ENCODE results near the gene C9orf72. TPM values are rescaled to one million over a fixed set of nuclear protein-coding genes. Genes with fewer than 3 reads are reported as not detected.
"Not testable (repeated sequence)": the region's sequence is repeated elsewhere in the genome, so short reads cannot be mapped to it uniquely, and the experiment has no call there.

Gene C9orf72, protein sequence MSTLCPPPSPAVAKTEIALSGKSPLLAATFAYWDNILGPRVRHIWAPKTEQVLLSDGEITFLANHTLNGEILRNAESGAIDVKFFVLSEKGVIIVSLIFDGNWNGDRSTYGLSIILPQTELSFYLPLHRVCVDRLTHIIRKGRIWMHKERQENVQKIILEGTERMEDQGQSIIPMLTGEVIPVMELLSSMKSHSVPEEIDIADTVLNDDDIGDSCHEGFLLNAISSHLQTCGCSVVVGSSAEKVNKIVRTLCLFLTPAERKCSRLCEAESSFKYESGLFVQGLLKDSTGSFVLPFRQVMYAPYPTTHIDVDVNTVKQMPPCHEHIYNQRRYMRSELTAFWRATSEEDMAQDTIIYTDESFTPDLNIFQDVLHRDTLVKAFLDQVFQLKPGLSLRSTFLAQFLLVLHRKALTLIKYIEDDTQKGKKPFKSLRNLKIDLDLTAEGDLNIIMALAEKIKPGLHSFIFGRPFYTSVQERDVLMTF
- total RNA-seq, result 1 to 10 TPM; 4.2 to 7.0 (median 5.0) TPM

DNA sequence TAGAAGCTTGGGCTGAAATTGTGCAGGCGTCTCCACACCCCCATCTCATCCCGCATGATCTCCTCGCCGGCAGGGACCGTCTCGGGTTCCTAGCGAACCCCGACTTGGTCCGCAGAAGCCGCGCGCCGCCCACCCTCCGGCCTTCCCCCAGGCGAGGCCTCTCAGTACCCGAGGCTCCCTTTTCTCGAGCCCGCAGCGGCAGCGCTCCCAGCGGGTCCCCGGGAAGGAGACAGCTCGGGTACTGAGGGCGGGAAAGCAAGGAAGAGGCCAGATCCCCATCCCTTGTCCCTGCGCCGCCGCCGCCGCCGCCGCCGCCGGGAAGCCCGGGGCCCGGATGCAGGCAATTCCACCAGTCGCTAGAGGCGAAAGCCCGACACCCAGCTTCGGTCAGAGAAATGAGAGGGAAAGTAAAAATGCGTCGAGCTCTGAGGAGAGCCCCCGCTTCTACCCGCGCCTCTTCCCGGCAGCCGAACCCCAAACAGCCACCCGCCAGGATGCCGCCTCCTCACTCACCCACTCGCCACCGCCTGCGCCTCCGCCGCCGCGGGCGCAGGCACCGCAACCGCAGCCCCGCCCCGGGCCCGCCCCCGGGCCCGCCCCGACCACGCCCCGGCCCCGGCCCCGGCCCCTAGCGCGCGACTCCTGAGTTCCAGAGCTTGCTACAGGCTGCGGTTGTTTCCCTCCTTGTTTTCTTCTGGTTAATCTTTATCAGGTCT, at the start of gene C9orf72:
C9orf72 (minus strand) TSS at position 564 of the 716 bp plus-strand sequence. CDS start 6,361 bp downstream, outside the sequence.
- H3K27me3 Mint-ChIP-seq (ENCODE audit: low read depth), result no peaks in the 10 kb centered on the region
- peaks cover 31% of the 10 kb centered on the region for H3K4me1 Mint-ChIP-seq (ENCODE audit: low read depth)
- H3K4me3 Mint-ChIP-seq, result peak within 1 kb of the TSS; percentile 95
- ATAC-seq, result peak; percentile 64 to 70
- no peaks in the 10 kb centered on the region for H3K36me3 Mint-ChIP-seq (ENCODE audit: insufficient read depth)
- H3K9me3 Mint-ChIP-seq, result peaks cover 2% of the 10 kb centered on the region
- DNase-seq, result peak; percentile 88

DNA sequence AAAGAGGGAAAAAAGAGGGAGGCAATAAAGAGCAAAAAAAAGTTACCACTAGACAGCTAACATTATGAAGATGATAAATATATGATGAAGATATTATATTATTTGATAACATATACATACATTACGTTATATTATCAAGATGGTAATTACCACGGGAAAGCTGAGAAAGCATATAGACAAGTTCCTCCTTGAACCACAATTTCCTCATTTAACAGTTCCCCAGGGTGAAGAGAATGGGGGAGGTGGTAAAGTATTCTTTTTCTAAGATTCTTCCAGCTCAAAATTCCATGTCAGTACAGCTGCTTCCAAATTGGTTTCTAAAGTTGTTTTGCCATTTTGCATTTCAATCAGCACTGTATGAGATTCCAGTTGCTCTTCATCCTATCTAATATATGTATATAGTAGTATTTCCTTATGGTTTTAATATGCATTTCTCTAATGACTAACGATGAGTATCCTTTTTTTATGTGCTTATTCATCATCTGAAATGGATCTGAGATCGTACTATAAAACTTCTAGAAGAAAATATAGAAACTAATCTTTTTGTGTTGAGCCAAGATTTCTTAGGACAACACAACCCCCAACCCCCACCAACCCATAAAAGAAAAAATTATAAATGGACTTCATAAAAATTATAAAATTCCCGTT, 49.5 kb upstream of the C9orf72 start:
- peaks cover 8% of the 10 kb centered on the region for H3K27me3 Mint-ChIP-seq (ENCODE audit: low read depth)
- no peaks in the 10 kb centered on the region for H3K9me3 Mint-ChIP-seq
- no peaks in the 10 kb centered on the region for H3K36me3 Mint-ChIP-seq (ENCODE audit: insufficient read depth)
- no peaks in the 10 kb centered on the region for H3K4me1 Mint-ChIP-seq (ENCODE audit: low read depth)
- no peak overlapping the region for H3K4me3 Mint-ChIP-seq
- ATAC-seq (no peak), DNase-seq (no peak)

DNA sequence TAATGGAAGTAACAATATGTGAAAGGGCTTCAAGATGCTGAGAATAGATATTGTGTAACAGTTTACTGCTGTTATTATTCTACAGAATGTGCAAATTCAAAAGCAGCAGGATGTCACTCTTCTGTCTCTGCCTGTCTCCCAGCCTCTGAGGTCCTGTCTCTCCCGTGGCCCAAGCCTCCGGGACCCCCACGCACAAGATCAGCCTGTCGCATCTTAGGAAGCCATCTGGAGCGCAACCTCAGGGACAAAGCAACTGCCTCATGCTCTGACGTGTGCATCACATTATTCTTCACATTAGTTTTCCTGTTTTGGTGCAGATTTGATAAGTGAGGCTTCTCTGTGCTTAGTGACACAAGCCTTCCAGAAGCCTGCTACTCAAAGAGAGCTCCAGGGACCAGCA, 46.5 kb upstream of the C9orf72 start:
- Mint-ChIP-seq H3K9me3 (no peaks in the 10 kb centered on the region), H3K4me3 (no peak overlapping the region)
- DNase-seq, result no peak

DNA sequence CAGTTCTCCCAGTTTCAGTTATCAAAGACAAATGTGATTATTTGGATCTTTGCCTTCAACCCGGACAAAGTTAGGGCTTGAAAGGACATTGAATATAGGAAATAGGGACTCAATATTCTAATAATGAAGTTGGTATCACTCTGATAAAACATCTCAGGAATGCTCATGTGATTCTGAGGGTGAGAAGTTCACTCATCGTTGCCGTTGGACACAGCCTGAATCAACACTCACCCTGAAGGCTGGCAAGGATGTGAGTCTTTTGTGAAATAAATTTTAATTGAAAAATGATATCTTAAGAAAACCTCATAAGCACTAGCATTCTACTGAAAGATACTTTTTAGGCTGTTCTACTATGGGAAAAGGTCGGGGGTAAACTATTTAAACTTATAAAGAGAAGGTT, 44.8 kb upstream of the C9orf72 start:
- peaks cover 17% of the 10 kb centered on the region for H3K27me3 Mint-ChIP-seq (ENCODE audit: low read depth)
- no peaks in the 10 kb centered on the region for H3K4me1 Mint-ChIP-seq (ENCODE audit: low read depth)
- no peak overlapping the region for H3K4me3 Mint-ChIP-seq
- H3K9me3 Mint-ChIP-seq, result no peaks in the 10 kb centered on the region
- H3K36me3 Mint-ChIP-seq (ENCODE audit: insufficient read depth), result no peaks in the 10 kb centered on the region
- DNase-seq (no peak), ATAC-seq (no peak)

More for the DNA sequence above, 46.5 kb upstream of the C9orf72 start:
- no peak for ATAC-seq
- H3K27me3 Mint-ChIP-seq (ENCODE audit: low read depth), result peaks cover 9% of the 10 kb centered on the region
- H3K4me1 Mint-ChIP-seq (ENCODE audit: low read depth), result no peaks in the 10 kb centered on the region
- H3K36me3 Mint-ChIP-seq (ENCODE audit: insufficient read depth), result no peaks in the 10 kb centered on the region

DNA sequence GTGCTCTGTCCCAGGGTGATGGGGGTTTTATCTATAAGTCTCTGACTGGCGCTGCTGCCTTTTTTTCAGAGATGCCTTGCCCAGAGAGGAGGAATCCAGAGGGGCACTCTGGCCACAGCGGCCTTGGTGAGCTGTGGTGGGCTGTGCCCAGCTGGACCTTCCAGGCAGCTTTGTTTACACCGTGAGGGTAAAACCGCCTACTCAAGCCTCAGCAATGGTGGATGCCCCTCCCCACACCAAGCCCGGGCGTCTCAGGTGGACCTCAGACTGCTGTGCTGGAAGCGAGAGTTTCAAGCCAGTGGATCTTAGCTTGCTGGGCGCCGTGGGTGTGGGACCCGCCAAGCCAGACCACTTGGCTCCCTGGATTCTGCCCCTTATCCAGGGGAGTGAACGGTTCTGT, 41.3 kb upstream of the C9orf72 start:
- no peaks in the 10 kb centered on the region for H3K36me3 Mint-ChIP-seq (ENCODE audit: insufficient read depth)
- no peak overlapping the region for H3K4me3 Mint-ChIP-seq
- no peaks in the 10 kb centered on the region for H3K9me3 Mint-ChIP-seq
- H3K27me3 Mint-ChIP-seq (ENCODE audit: low read depth), result peaks cover 25% of the 10 kb centered on the region
- DNase-seq (no peak), ATAC-seq (no peak)
- no peaks in the 10 kb centered on the region for H3K4me1 Mint-ChIP-seq (ENCODE audit: low read depth)

DNA sequence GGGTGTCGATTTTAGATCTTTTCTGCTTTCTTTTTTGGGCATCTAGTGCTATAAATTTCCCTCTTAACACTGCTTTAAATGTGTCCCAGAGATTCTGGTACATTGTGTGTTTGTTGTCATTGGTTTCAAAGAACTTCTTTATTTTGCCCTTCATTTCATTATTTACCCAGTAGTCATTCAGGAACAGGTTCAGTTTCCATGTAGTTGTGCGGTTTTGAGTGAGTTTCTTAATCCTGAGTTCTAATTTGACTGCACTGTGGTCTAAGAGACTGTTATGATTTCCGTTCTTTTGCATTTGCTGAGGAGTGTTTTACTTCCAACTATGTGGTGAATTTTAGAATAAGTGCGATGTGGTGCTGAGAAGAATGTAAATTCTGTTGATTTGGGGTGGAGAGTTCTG, 38.8 kb upstream of the C9orf72 start:
- not testable (repeated sequence) for H3K36me3 Mint-ChIP-seq (ENCODE audit: insufficient read depth); DNase-seq
- H3K27me3 Mint-ChIP-seq (ENCODE audit: low read depth), result peaks cover 25% of the 10 kb centered on the region

DNA sequence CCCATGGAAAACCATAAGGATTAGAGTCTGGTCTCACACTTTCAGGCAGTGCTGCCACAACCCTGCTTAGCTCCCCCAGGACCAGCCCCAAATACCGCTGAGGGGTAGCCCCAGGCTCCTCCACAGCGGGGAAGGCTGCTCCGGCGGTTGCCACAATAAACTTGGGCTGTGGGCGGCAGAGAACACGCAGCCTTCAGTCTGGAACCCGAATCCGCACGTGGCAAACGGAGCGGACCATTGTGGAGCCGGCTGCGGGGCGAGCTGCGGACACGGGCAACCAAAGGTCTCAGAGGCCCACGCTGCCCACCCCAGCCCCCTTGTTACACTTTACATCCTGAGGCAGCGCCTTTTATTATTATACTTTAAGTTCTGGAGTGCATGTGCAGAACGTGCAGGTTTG, 37.3 kb upstream of the C9orf72 start:
- Mint-ChIP-seq H3K4me3 (no peak overlapping the region), H3K27me3 (ENCODE audit: low read depth) (peaks cover 23% of the 10 kb centered on the region), H3K4me1 (ENCODE audit: low read depth) (no peaks in the 10 kb centered on the region), H3K9me3 (no peaks in the 10 kb centered on the region), H3K36me3 (ENCODE audit: insufficient read depth) (no peaks in the 10 kb centered on the region)
- ATAC-seq (no peak), DNase-seq (no peak)

More for the DNA sequence above, 38.8 kb upstream of the C9orf72 start:
- H3K9me3 Mint-ChIP-seq; H3K4me1 Mint-ChIP-seq (ENCODE audit: low read depth); ATAC-seq; H3K4me3 Mint-ChIP-seq: not testable (repeated sequence)

DNA sequence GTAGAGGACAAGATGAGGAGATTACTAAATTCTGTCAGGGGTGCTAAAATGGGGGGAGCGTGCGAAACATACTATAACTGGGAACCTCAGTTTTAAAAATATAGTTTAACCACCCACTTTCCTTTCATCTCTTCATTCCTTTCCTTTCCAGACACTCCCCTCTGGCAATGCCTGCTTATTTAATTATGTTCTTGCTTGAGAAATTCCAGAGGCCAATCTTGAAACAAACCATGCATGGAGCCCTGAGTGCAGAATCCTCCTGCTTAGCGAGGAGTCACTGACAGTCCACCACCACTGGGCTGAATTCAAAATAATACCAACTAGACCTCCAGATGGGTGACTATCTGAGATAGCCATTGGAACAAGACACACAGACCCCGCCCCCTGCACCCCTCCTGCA, 29.7 kb upstream of the C9orf72 start:
- ATAC-seq, result no peak
- no peaks in the 10 kb centered on the region for H3K4me1 Mint-ChIP-seq (ENCODE audit: low read depth)
- H3K9me3 Mint-ChIP-seq, result no peaks in the 10 kb centered on the region
- no peaks in the 10 kb centered on the region for H3K36me3 Mint-ChIP-seq (ENCODE audit: insufficient read depth)
- H3K4me3 Mint-ChIP-seq, result no peak overlapping the region
- H3K27me3 Mint-ChIP-seq (ENCODE audit: low read depth), result no peaks in the 10 kb centered on the region
- DNase-seq, result no peak

DNA sequence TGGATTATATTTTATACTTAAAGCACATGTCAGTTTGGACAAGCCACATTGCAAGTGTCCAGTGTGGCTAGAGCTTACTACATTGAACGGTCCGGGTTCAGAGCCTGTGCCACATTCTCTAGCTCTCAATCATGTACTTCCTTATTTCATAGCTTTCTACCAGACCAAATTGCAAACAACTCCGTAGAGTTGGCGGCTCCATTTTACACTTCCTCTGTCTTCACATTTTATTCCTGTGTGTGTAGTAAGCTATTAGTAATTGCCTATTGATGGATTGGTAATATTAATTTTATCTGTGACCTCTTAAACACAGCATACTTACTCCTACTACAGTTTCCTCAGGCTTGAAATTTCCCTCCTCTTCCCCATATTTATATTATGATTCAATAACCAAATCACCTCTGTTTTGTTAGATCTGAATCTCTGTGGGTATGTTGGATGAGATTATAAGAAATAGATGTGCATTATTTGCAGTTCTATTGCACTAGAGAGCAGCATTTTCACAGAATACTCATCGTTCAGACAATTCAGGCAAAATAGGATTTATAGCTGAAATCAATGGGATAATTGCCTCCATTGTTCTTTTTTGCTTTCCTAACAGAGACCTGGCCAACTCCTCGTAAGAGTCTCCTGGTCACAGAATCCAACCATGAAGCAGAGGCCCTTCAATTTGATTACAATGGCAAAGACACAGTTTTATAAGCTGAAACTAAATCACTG, 29.0 kb upstream of the C9orf72 start:
- H3K27me3 Mint-ChIP-seq (ENCODE audit: low read depth), result no peaks in the 10 kb centered on the region
- H3K36me3 Mint-ChIP-seq (ENCODE audit: insufficient read depth), result no peaks in the 10 kb centered on the region
- no peak overlapping the region for H3K4me3 Mint-ChIP-seq
- no peaks in the 10 kb centered on the region for H3K9me3 Mint-ChIP-seq
- no peaks in the 10 kb centered on the region for H3K4me1 Mint-ChIP-seq (ENCODE audit: low read depth)
- no peak for ATAC-seq
- no peak for DNase-seq

DNA sequence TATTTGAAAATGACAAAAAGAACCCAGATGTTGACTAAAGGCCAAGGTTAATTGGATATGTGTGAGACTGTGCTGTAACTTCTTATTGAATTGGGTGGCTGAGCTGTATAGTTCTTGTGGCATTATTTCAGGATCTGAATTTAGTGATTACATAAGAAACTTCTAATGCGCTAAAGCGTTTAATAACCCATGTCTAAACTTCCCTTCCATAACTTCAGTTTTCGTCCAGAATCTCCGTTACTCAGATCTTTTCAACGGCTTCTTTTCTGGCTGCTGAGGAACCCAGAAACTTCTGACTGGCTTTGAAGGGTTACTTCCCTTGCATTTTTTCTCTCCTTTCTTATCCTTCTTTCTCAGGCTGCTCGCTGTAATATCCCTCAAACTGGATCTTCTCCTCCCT, 28.1 kb upstream of the C9orf72 start:
- Mint-ChIP-seq H3K9me3 (no peaks in the 10 kb centered on the region), H3K27me3 (ENCODE audit: low read depth) (no peaks in the 10 kb centered on the region), H3K4me1 (ENCODE audit: low read depth) (no peaks in the 10 kb centered on the region), H3K4me3 (no peak overlapping the region), H3K36me3 (ENCODE audit: insufficient read depth) (no peaks in the 10 kb centered on the region)
- ATAC-seq (no peak), DNase-seq (no peak)

DNA sequence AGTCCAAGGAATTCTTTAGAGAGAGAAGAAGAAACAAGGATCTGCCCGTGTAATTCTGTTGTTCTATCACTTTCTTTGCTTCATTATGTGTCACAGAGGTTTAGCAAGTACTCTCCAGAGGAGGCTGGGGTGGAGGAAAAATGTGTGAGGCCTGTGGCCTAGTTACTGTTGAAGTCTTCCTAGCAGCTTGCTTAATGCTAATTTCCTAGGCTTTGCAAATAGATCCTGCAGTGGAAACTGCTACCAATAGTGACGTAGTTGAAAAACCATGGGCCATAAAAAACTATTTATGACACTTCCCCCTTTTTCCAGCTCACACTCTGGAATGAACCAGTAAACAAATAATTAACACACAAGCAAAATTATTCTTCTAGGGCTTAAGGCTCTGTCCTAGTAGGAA, 27.0 kb upstream of the C9orf72 start:
- Mint-ChIP-seq H3K36me3 (ENCODE audit: insufficient read depth) (no peaks in the 10 kb centered on the region), H3K27me3 (ENCODE audit: low read depth) (peaks cover 2% of the 10 kb centered on the region), H3K9me3 (no peaks in the 10 kb centered on the region), H3K4me1 (ENCODE audit: low read depth) (no peaks in the 10 kb centered on the region), H3K4me3 (no peak overlapping the region)
- ATAC-seq, result no peak
- DNase-seq, result no peak

DNA sequence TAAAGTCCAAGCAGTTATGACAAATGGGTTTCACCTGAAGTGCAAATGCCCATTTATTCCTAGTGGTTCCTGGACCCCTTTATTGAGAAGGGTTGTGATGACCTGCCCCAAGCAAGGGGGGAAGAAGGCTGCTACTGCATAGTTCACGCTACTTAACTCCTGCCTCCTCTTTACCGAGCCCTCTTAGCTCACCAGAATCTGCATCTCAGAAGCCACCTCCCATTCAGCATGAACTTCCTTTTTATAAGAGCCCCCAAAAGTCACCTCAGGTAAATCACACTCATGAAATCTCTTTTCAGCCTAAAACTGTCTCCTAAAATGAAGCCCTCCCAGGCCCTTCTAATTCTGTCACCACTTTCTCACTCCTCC, 26.6 kb upstream of the C9orf72 start:
- H3K4me1 Mint-ChIP-seq (ENCODE audit: low read depth), result no peaks in the 10 kb centered on the region
- no peaks in the 10 kb centered on the region for H3K9me3 Mint-ChIP-seq
- DNase-seq (no peak), ATAC-seq (no peak)
- no peaks in the 10 kb centered on the region for H3K36me3 Mint-ChIP-seq (ENCODE audit: insufficient read depth)
- H3K4me3 Mint-ChIP-seq, result no peak overlapping the region
- H3K27me3 Mint-ChIP-seq (ENCODE audit: low read depth), result peaks cover 2% of the 10 kb centered on the region

DNA sequence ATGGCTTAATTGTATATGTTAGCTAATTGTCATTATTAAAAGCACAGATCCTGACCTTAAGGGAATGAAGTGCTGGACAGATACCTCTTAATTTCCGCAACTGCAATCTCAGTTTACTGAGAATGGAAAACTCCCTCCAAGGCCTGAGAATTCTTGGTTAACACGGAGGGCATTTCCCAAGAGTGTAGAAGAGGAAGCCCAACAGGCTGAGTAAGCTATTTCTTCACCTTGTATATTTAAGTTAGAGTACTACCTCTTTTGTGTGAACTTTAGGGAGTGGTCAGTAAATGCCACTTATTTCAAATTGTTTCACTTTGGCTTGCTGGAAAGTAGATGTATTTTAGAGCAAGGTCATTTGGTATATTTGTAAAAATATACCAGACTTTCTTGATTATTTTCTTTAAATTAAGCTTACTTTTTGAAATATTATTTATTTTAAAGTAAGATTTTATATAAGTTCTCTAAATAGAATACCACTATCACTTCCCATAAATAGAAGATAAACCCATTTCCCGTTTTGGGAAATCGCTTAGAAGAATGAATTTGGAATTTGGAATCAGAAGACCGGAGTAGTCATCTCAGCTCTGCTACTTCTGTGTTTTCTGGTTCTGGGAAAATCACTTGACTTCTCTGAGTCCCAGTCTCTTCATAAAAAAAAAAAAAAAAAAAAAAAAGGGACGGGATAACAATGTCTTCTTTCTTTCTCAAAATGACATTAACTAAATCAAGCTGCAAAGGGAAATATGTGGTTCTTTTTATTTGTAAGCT, 26.0 kb upstream of the C9orf72 start:
- ATAC-seq, result no peak
- Mint-ChIP-seq H3K4me3 (no peak overlapping the region), H3K27me3 (ENCODE audit: low read depth) (peaks cover 2% of the 10 kb centered on the region), H3K36me3 (ENCODE audit: insufficient read depth) (no peaks in the 10 kb centered on the region), H3K9me3 (no peaks in the 10 kb centered on the region), H3K4me1 (ENCODE audit: low read depth) (no peaks in the 10 kb centered on the region)
- no peak for DNase-seq

Measured in activated T-cell treated with anti-CD3 and anti-CD28 coated beads, Interleukin-2, amount 50 U/mL, for 4 hours (primary cell).